RWPE2 (cell line): Measurements from ENCODE around the gene SLTM.
A peak's percentile ranks its signal among the peaks of the same experiment; 100 is the strongest.
"Not testable (repeated sequence)": the region's sequence is repeated elsewhere in the genome, so short reads cannot be mapped to it uniquely, and the experiment has no call there.

Experiments
- ATAC-seq: fragments of 200-7000 bp; cut with Tn5 transposase; 3 replicates; pipeline ENCODE4 v1.9.1; 2021; ENCODE audit warnings: low read depth
- DNase-seq: peaks from one replicate; pipeline ENCODE4 v3.0.0-alpha.2; 2020; ENCODE audit warnings: low spot score
- H3K27ac ChIP-seq: fragments of 450-650 bp; 2 replicates; pipeline ENCODE4 v1.5.1; 2017; ENCODE audit warnings: mild to moderate bottlenecking; ENCODE audit not compliant: poor library complexity, severe bottlenecking
- H3K27me3 ChIP-seq: fragments of 250-450 bp; sonication (Bioruptor Pico); 2 replicates; pipeline ENCODE4 v1.5.1; 2021; ENCODE audit warnings: mild to moderate bottlenecking, moderate library complexity; ENCODE audit not compliant: insufficient read depth, poor library complexity, severe bottlenecking
- H3K36me3 ChIP-seq: fragments of 250-450 bp; sonication (Bioruptor Pico); 2 replicates; pipeline ENCODE4 v1.5.1; 2020; ENCODE audit warnings: low read depth, mild to moderate bottlenecking, moderate library complexity
- H3K4me1 ChIP-seq: fragments of 250-450 bp; sonication (Bioruptor Pico); 2 replicates; pipeline ENCODE4 v1.5.1; 2021; ENCODE audit warnings: mild to moderate bottlenecking, moderate library complexity; ENCODE audit not compliant: insufficient read depth, poor library complexity, severe bottlenecking
- H3K4me3 ChIP-seq: fragments of 250-450 bp; sonication (Bioruptor Pico); 2 replicates; pipeline ENCODE4 v1.5.1; 2021; ENCODE audit warnings: mild to moderate bottlenecking, moderate library complexity; ENCODE audit not compliant: severe bottlenecking
- H3K9me3 ChIP-seq: fragments of 250-450 bp; sonication (Bioruptor Pico); 2 replicates; pipeline ENCODE4 v1.5.1; 2021; ENCODE audit warnings: mild to moderate bottlenecking, moderate library complexity; ENCODE audit not compliant: severe bottlenecking
- CTCF ChIP-seq: fragments of 450-650 bp; IDR thresholded peaks from one replicate; pipeline ENCODE4 v1.5.1; 2017; ENCODE audit warnings: mild to moderate bottlenecking, moderate library complexity; ENCODE audit not compliant: poor library complexity, severe bottlenecking

The SLTM gene

DNA sequence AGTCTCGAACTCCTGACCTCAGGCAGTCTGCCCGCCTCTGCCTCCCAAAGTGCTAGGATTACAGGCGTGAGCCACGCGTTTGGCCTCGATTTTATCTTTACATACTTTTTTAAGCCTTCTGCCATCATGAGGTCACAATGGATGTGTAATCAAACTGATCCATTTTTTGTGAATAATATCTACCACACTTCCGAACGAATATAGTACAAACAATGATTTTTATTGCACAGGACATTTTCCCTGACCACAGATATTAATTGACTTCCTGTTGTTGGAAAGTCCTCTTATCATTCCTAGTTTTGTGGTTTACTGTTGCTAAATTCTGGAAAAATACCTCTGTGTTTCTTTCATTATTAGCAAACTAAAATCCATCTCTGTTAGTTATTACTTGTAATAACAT is 93.4 kb downstream of the SLTM start:
- Histone ChIP-seq H3K27me3 (no peaks in the 10 kb centered on the region), H3K4me1 (no peaks in the 10 kb centered on the region), H3K9me3 (no peaks in the 10 kb centered on the region), H3K4me3 (no peak overlapping the region), H3K36me3 (peaks cover 49% of the 10 kb centered on the region), H3K27ac (peak overlapping the region; percentile 4)
- DNase-seq (no peak), ATAC-seq (peak; percentile 43; the same call in 2 of the 3 replicates)
- no peak for TF ChIP-seq CTCF

DNA sequence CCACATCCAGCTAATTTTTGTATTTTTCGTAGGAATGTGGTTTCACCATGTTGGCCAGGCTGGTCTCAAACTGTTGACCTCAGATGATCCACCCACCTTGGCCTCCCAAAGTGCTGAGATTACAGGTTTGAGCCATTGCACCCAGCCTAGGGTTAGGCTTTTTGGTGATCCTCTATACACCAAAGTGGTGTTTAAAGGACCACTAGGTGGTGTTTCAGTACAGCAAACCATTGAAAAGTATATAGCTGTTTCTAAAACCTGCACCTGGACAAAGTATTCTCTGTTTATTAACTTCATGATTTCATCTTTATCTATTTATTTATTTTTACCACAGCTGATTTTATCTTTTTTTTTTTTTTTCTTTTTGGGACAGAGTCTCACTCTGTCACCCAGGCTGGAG is 94.0 kb downstream of the SLTM start:
- Histone ChIP-seq H3K27ac (peak overlapping the region; percentile 4), H3K27me3 (no peaks in the 10 kb centered on the region), H3K9me3 (no peaks in the 10 kb centered on the region), H3K36me3 (peaks cover 53% of the 10 kb centered on the region), H3K4me3 (no peak overlapping the region), H3K4me1 (no peaks in the 10 kb centered on the region)
- peak; percentile 73 for TF ChIP-seq CTCF
- DNase-seq (no peak), ATAC-seq (peak; percentile 73)

- H3K4me1 ChIP-seq, H3K4me3 ChIP-seq, H3K9me3 ChIP-seq, ATAC-seq, H3K27ac ChIP-seq, DNase-seq, H3K27me3 ChIP-seq: not testable (repeated sequence)
- peaks cover 59% of the 10 kb centered on the region for H3K36me3 ChIP-seq
These were observed 99.6 kb downstream of the SLTM start for GRCh38 chr15:58833681-58834426.

- Histone ChIP-seq H3K9me3 (no peaks in the 10 kb centered on the region), H3K36me3 (peaks cover 68% of the 10 kb centered on the region), H3K4me1 (no peaks in the 10 kb centered on the region), H3K27me3 (no peaks in the 10 kb centered on the region), H3K27ac (no peak overlapping the region), H3K4me3 (no peak overlapping the region)
- TF ChIP-seq CTCF: no peak
- ATAC-seq (no peak), DNase-seq (no peak)
These were observed 102.9 kb downstream of the SLTM start for GRCh38 chr15:58830556-58830955.
